ENCODE measurements around the gene CLTCL1.
A peak's percentile ranks its signal among the peaks of the same experiment; 100 is the strongest.

The CLTCL1 gene

GRCh38 chr22:19194766-19195536 is 96.6 kb downstream of the CLTCL1 start:
- DNase-seq, result no peak

- DNase-seq, result no peak
Observed at GRCh38 chr22:19193879-19194278, 97.6 kb downstream of the CLTCL1 start.

- no peak for DNase-seq
Observed at GRCh38 chr22:19187716-19188563, 103.6 kb downstream of the CLTCL1 start.

GRCh38 chr22:19184276-19184997 is 107.1 kb downstream of the CLTCL1 start:
- no peak for DNase-seq

GRCh38 chr22:19183216-19183615 is 108.3 kb downstream of the CLTCL1 start:
- no peak for DNase-seq

- DNase-seq, result peak; percentile 33
Observed at GRCh38 chr22:19182472-19183157, 108.9 kb downstream of the CLTCL1 start.

- no peak for DNase-seq
Observed at GRCh38 chr22:19181786-19182471, 109.6 kb downstream of the CLTCL1 start.

GRCh38 chr22:19180740-19181410 is 110.6 kb downstream of the CLTCL1 start:
- no peak for DNase-seq

- DNase-seq, result no peak
Observed at GRCh38 chr22:19180234-19180633, 111.3 kb downstream of the CLTCL1 start.

- peak; percentile 47 for DNase-seq
Observed at GRCh38 chr22:19179497-19180048, 111.9 kb downstream of the CLTCL1 start.

- DNase-seq, result peak; percentile 87
Observed at GRCh38 chr22:19178657-19179496, 112.6 kb downstream of the CLTCL1 start, which contains the start of gene SLC25A1. Gene SLC25A1, minus strand, starts transcription at chr22:19178736. Its CDS starts 63 bp downstream, at chr22:19178673.

- DNase-seq, result peak; percentile 61
Observed at GRCh38 chr22:19178065-19178656, 113.4 kb downstream of the CLTCL1 start.

GRCh38 chr22:19177164-19178064 is 114.1 kb downstream of the CLTCL1 start:
- DNase-seq, result no peak

- DNase-seq, result no peak
Observed at GRCh38 chr22:19176732-19177131, 114.8 kb downstream of the CLTCL1 start.

GRCh38 chr22:19176175-19176643 is 115.3 kb downstream of the CLTCL1 start:
- no peak for DNase-seq

- DNase-seq, result no peak
Observed at GRCh38 chr22:19175602-19176174, 115.8 kb downstream of the CLTCL1 start.

GRCh38 chr22:19175026-19175601 is 116.4 kb downstream of the CLTCL1 start:
- no peak for DNase-seq
